Activated naive CD8-positive, alpha-beta T cell treated with anti-CD3 and anti-CD28 coated beads, Interleukin-2, amount 10 ng/mL, durations not matched to agents 7 days and 5 days (primary cell): ENCODE results near the gene NPAS3. TPM values are rescaled to one million over a fixed set of nuclear protein-coding genes. Genes with fewer than 3 reads are reported as not detected.

ENCODE experiments used
- ATAC-seq: fragments of 150-1000 bp; cut with Tn5 transposase; one replicate; pipeline ENCODE4 v1.10.0; 2021; ENCODE audit warnings: low read depth, moderate library complexity
- POLR2A ChIA-PET: fragments of 350-600 bp; sonication (Branson Sonifier 250); formaldehyde crosslinking; loops from one replicate; lab custom pipeline; 2021; ENCODE audit warnings: antibody characterized with exemption; lab: Charles Lee
- DNase-seq: peaks from one replicate; pipeline ENCODE4 v3.0.0; 2021
- H3K27ac Mint-ChIP-seq: one replicate; pipeline ENCODE4 v1.8.0; 2022; ENCODE audit warnings: mild to moderate bottlenecking, mixed read lengths
- H3K27me3 Mint-ChIP-seq: one replicate; pipeline ENCODE4 v1.8.0; 2022; ENCODE audit warnings: mild to moderate bottlenecking, moderate library complexity, mixed read lengths
- H3K36me3 Mint-ChIP-seq: one replicate; pipeline ENCODE4 v1.8.0; 2021; ENCODE audit warnings: mild to moderate bottlenecking, mixed read lengths
- H3K4me1 Mint-ChIP-seq: one replicate; pipeline ENCODE4 v1.8.0; 2021; ENCODE audit warnings: mixed read lengths
- H3K4me3 Mint-ChIP-seq: one replicate; pipeline ENCODE4 v1.8.0; 2022; ENCODE audit warnings: mild to moderate bottlenecking, moderate library complexity, mixed read lengths
- H3K9me3 Mint-ChIP-seq: one replicate; pipeline ENCODE4 v1.8.0; 2021; ENCODE audit warnings: mixed read lengths
- total RNA-seq, 2 experiments: library from RNA; stranded (reverse); gene quantifications; one replicate each; pipeline ENCODE4 v1.2.3, GENCODE V29; 2021

NPAS3 gene
- total RNA-seq, 2 experiments from 2014 or later: not detected

DNA sequence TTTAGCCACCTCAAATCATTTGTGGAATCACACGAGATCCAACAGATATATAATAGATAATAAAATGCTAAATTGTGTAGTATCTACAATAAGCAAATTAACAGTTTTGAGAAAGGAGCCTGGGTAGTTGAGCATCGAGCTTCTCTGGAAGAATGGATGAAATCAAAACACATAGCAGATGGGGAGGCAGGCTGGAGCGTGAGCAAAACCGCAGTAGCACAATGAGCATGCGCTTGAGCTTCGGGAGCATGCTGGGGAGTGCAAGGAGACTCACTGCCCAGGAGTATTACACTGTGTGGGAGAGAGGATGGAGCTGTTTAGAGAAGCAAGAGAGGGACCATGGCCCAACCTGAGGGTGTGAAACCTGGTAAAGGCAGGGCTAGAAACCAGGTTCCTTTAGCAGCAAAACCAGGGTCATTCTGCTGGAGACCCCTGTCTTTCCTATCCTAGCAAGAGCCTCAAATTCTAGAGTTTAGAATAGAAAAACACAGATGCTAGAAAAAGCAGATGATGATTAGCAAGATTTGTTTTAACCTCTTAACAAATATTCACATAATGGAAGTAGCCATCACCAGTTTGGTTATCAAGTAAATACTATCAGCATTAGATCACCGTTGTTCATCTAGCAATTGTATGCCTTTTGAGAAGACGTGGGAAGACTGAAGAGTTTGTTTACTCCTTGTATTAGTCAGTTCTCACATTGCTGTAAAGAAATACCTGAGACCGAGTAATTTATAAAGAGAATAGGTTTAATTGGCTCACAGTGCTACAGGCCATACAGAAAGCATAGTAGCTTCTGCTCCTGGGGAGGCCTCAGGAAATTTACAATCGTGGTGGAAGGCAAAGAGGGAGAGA, 527.4 kb downstream of the NPAS3 start:
- Mint-ChIP-seq H3K9me3 (no peaks in the 10 kb centered on the region), H3K36me3 (no peaks in the 10 kb centered on the region), H3K27me3 (no peaks in the 10 kb centered on the region), H3K4me1 (no peaks in the 10 kb centered on the region), H3K27ac (no peak overlapping the region), H3K4me3 (no peak overlapping the region)
- DNase-seq: no peak
- ATAC-seq: no peak
- POLR2A ChIA-PET: no interaction called here

- Mint-ChIP-seq H3K27me3 (no peaks in the 10 kb centered on the region), H3K27ac (no peak overlapping the region), H3K4me3 (no peak overlapping the region), H3K4me1 (no peaks in the 10 kb centered on the region), H3K36me3 (no peaks in the 10 kb centered on the region), H3K9me3 (no peaks in the 10 kb centered on the region)
- ATAC-seq (no peak), DNase-seq (no peak)
- POLR2A ChIA-PET: no interaction called here
Measured at GRCh38 chr14:33467971-33468370, 529.3 kb downstream of the NPAS3 start.

DNA sequence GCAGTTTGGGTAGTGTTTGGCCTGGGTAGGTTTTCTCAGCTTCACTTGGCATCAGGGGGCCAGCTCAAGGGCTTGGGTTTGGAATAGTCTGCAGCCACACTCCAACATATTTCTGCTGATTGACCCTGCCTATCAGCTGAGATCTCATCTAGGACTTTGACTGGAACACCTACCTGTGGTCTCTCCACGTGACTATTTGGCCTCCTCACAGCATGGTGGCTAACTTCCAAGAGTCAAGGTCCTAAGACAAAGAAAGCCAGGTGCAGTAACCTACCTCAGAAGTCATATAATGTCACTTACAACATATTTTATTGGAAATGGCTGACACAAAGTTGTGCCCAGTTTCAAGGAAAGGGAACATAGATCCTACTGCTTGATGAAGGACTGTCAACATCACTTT, 531.2 kb downstream of the NPAS3 start:
- ATAC-seq (no peak), DNase-seq (no peak)
- H3K9me3 Mint-ChIP-seq: no peaks in the 10 kb centered on the region
- H3K27me3 Mint-ChIP-seq: no peaks in the 10 kb centered on the region
- H3K27ac Mint-ChIP-seq: no peak overlapping the region
- H3K4me3 Mint-ChIP-seq: no peak overlapping the region
- no peaks in the 10 kb centered on the region for H3K4me1 Mint-ChIP-seq
- no peaks in the 10 kb centered on the region for H3K36me3 Mint-ChIP-seq
- POLR2A ChIA-PET: no interaction called here

DNA sequence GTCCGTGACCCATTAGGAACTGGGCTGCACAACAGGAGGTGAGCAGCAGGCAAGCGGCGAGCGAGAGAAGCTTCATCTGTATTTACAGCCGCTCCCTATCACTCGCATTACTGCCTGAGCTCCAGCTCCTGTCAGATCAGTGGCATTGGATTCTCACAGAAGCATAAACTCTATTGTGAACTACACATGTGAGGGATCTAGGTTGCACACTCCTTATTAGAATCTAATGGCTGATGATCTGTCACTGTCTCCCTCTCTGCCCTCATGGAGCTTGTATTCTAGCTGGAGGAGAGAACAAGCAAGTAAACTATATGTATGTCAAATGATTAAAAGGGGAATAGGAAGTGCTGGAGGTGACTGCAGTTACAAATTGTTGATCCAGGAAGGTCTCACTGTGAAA, 533.1 kb downstream of the NPAS3 start:
- DNase-seq: no peak
- POLR2A ChIA-PET: no interaction called here
- Mint-ChIP-seq H3K9me3 (no peaks in the 10 kb centered on the region), H3K4me1 (no peaks in the 10 kb centered on the region), H3K27me3 (no peaks in the 10 kb centered on the region), H3K36me3 (no peaks in the 10 kb centered on the region), H3K4me3 (no peak overlapping the region), H3K27ac (no peak overlapping the region)
- ATAC-seq: no peak

- POLR2A ChIA-PET: no interaction called here
- no peak overlapping the region for H3K4me3 Mint-ChIP-seq
- no peaks in the 10 kb centered on the region for H3K4me1 Mint-ChIP-seq
- H3K9me3 Mint-ChIP-seq: no peaks in the 10 kb centered on the region
- ATAC-seq: no peak
- no peaks in the 10 kb centered on the region for H3K27me3 Mint-ChIP-seq
- H3K27ac Mint-ChIP-seq: no peak overlapping the region
- H3K36me3 Mint-ChIP-seq: no peaks in the 10 kb centered on the region
- DNase-seq: no peak
Measured at GRCh38 chr14:33475623-33476022, 536.9 kb downstream of the NPAS3 start.

GRCh38 chr14:33477797-33478196, 539.1 kb downstream of the NPAS3 start:
- ATAC-seq (no peak), DNase-seq (no peak)
- POLR2A ChIA-PET: no interaction called here
- H3K27me3 Mint-ChIP-seq: peaks cover 2% of the 10 kb centered on the region
- no peak overlapping the region for H3K27ac Mint-ChIP-seq
- no peaks in the 10 kb centered on the region for H3K9me3 Mint-ChIP-seq
- no peaks in the 10 kb centered on the region for H3K36me3 Mint-ChIP-seq
- no peaks in the 10 kb centered on the region for H3K4me1 Mint-ChIP-seq
- no peak overlapping the region for H3K4me3 Mint-ChIP-seq

- ATAC-seq: no peak
- no peaks in the 10 kb centered on the region for H3K4me1 Mint-ChIP-seq
- POLR2A ChIA-PET: no interaction called here
- no peak overlapping the region for H3K27ac Mint-ChIP-seq
- H3K9me3 Mint-ChIP-seq: no peaks in the 10 kb centered on the region
- H3K27me3 Mint-ChIP-seq: peaks cover 4% of the 10 kb centered on the region
- no peaks in the 10 kb centered on the region for H3K36me3 Mint-ChIP-seq
- no peak overlapping the region for H3K4me3 Mint-ChIP-seq
- DNase-seq: no peak
Measured at GRCh38 chr14:33480071-33480886, 541.6 kb downstream of the NPAS3 start.

- peaks cover 4% of the 10 kb centered on the region for H3K27me3 Mint-ChIP-seq
- ATAC-seq: no peak
- no peaks in the 10 kb centered on the region for H3K4me1 Mint-ChIP-seq
- H3K36me3 Mint-ChIP-seq: no peaks in the 10 kb centered on the region
- H3K9me3 Mint-ChIP-seq: no peaks in the 10 kb centered on the region
- H3K4me3 Mint-ChIP-seq: no peak overlapping the region
- H3K27ac Mint-ChIP-seq: no peak overlapping the region
- DNase-seq: no peak
- POLR2A ChIA-PET: no interaction called here
Measured at GRCh38 chr14:33480887-33481184, 542.2 kb downstream of the NPAS3 start.

GRCh38 chr14:33483110-33483509, 544.4 kb downstream of the NPAS3 start:
- no peaks in the 10 kb centered on the region for H3K36me3 Mint-ChIP-seq
- no peak overlapping the region for H3K4me3 Mint-ChIP-seq
- H3K27ac Mint-ChIP-seq: no peak overlapping the region
- no peaks in the 10 kb centered on the region for H3K4me1 Mint-ChIP-seq
- POLR2A ChIA-PET: no interaction called here
- no peak for DNase-seq
- H3K27me3 Mint-ChIP-seq: peaks cover 4% of the 10 kb centered on the region
- no peaks in the 10 kb centered on the region for H3K9me3 Mint-ChIP-seq
- ATAC-seq: no peak

DNA sequence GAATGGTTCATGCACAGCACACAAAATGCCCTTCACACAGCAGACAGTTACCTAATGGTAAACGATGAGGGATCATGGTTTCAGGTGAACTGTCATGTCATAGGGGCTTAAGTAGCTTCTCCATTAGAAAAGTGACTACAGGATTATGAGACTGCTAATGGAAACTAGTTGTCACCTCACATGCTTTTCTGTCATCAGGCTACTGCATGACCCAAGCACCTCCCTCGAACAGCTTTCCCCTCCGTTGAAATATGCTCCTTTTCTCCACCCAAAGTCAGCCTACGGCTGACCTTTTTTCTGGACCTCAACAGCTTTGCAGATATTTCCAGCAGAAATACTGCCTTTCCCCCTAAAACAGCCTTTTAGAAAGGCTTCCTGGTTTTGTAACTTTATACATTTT, 544.9 kb downstream of the NPAS3 start:
- Mint-ChIP-seq H3K27me3 (peaks cover 4% of the 10 kb centered on the region), H3K27ac (no peak overlapping the region), H3K4me3 (no peak overlapping the region), H3K9me3 (no peaks in the 10 kb centered on the region), H3K36me3 (no peaks in the 10 kb centered on the region), H3K4me1 (no peaks in the 10 kb centered on the region)
- POLR2A ChIA-PET: no interaction called here
- ATAC-seq: no peak
- no peak for DNase-seq

DNA sequence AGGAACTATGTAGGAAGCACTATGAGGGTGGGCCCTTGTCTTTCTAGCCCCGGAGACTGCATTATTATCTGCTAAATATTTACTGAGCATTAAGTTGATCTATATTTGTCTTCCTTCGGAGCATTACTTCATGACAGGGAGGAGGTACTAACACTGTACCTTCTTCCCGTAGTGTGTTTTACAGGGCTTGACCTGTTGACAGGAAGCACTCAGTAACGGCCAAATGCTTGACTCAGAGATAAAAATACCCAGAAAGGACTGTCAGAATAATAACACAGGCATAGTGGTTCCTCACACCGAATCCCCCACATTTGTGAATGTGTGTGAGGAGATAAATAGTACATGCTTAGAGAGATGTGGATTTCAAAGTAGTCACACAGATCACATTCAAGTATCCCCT, 545.6 kb downstream of the NPAS3 start:
- H3K4me1 Mint-ChIP-seq: no peaks in the 10 kb centered on the region
- no peak overlapping the region for H3K4me3 Mint-ChIP-seq
- no peak for DNase-seq
- H3K27ac Mint-ChIP-seq: no peak overlapping the region
- no peaks in the 10 kb centered on the region for H3K9me3 Mint-ChIP-seq
- no peak for ATAC-seq
- H3K36me3 Mint-ChIP-seq: no peaks in the 10 kb centered on the region
- H3K27me3 Mint-ChIP-seq: peaks cover 4% of the 10 kb centered on the region
- POLR2A ChIA-PET: no interaction called here

DNA sequence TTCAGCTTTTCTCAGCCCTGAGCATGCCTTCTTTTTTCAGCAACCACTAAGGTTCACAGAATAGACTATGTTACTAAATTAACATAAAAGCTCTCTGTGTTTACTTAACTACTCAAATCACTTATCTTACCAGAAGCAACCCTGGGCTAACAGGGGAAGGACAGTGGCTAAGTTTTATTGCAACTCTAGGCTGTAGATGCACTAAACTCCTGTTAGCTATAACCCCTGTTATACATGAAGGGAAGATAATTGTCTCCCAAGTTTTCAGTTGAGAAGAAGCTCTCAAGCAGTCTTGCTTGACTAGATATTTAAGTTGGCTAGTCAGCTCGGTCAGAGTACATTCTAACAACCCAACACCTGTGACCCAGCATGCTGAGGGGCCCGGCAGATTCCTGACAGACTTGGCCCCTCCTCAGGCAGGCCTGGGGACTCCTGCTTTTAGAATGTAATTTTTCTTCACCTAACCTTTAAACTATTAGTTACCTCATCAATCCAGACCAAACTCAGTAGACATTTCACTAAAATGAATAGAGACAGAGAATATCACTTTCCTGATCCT, 547.7 kb downstream of the NPAS3 start:
- no peak for DNase-seq
- no peak for ATAC-seq
- Mint-ChIP-seq H3K27me3 (peaks cover 4% of the 10 kb centered on the region), H3K4me3 (no peak overlapping the region), H3K36me3 (no peaks in the 10 kb centered on the region), H3K9me3 (no peaks in the 10 kb centered on the region), H3K4me1 (no peaks in the 10 kb centered on the region), H3K27ac (no peak overlapping the region)
- POLR2A ChIA-PET: no interaction called here

GRCh38 chr14:33488582-33488981, 549.9 kb downstream of the NPAS3 start:
- H3K4me1 Mint-ChIP-seq: no peaks in the 10 kb centered on the region
- no peaks in the 10 kb centered on the region for H3K36me3 Mint-ChIP-seq
- H3K27me3 Mint-ChIP-seq: peaks cover 3% of the 10 kb centered on the region
- no peak overlapping the region for H3K4me3 Mint-ChIP-seq
- ATAC-seq: no peak
- POLR2A ChIA-PET: no interaction called here
- H3K9me3 Mint-ChIP-seq: no peaks in the 10 kb centered on the region
- no peak for DNase-seq
- no peak overlapping the region for H3K27ac Mint-ChIP-seq

- no peak overlapping the region for H3K27ac Mint-ChIP-seq
- no peak overlapping the region for H3K4me3 Mint-ChIP-seq
- no peaks in the 10 kb centered on the region for H3K27me3 Mint-ChIP-seq
- no peak for ATAC-seq
- DNase-seq: no peak
- H3K36me3 Mint-ChIP-seq: no peaks in the 10 kb centered on the region
- POLR2A ChIA-PET: no interaction called here
- H3K9me3 Mint-ChIP-seq: peaks cover 4% of the 10 kb centered on the region
- no peaks in the 10 kb centered on the region for H3K4me1 Mint-ChIP-seq
Measured at GRCh38 chr14:33490555-33490954, 551.9 kb downstream of the NPAS3 start.
